Type B pancreatic cell (in vitro differentiated cells): ENCODE measurements around the gene VSTM4. TPM values are rescaled to one million over a fixed set of nuclear protein-coding genes. Genes with fewer than 3 reads are reported as not detected.

Experiments
- DNase-seq: peaks from one replicate; pipeline ENCODE4 v3.0.0; 2021; ENCODE audit warnings: mixed read lengths; ENCODE audit not compliant: unreplicated experiment; ENCODE audit errors: extremely low spot score
- H3K27ac Mint-ChIP-seq: 2 replicates; pipeline ENCODE4 v1.8.0; 2021; ENCODE audit warnings: mild to moderate bottlenecking, mixed read lengths
- H3K27me3 Mint-ChIP-seq: 2 replicates; pipeline ENCODE4 v1.8.0; 2021; ENCODE audit warnings: mixed read lengths
- H3K36me3 Mint-ChIP-seq: 2 replicates; pipeline ENCODE4 v1.8.0; 2021; ENCODE audit warnings: mixed read lengths
- H3K4me1 Mint-ChIP-seq: one replicate; pipeline ENCODE4 v1.8.0; 2021; ENCODE audit warnings: mixed read lengths; ENCODE audit not compliant: unreplicated experiment
- H3K4me3 Mint-ChIP-seq: 2 replicates; pipeline ENCODE4 v1.8.0; 2021; ENCODE audit warnings: mild to moderate bottlenecking, mixed read lengths
- H3K9me3 Mint-ChIP-seq: 2 replicates; pipeline ENCODE4 v1.8.0; 2021; ENCODE audit warnings: mixed read lengths
- CTCF ChIP-seq: fragments of 200-600 bp; sonication (generic); conservative IDR thresholded peaks from 2 replicates; pipeline ENCODE4 v1.5.0; 2021; ENCODE audit warnings: antibody characterized with exemption, mild to moderate bottlenecking
- total RNA-seq: library from RNA; stranded (reverse); gene quantifications from 2 replicates; pipeline ENCODE4 v1.2.1, GENCODE V29; 2021; ENCODE audit warnings: low replicate concordance

The VSTM4 gene
- total RNA-seq, 1 donor from 2014 or later = 2.6 TPM

- Mint-ChIP-seq H3K36me3 (no peaks in the 10 kb centered on the region), H3K27me3 (peaks cover 6% of the 10 kb centered on the region), H3K9me3 (no peaks in the 10 kb centered on the region), H3K27ac (no peak overlapping the region), H3K4me1 (peaks cover 4% of the 10 kb centered on the region), H3K4me3 (no peak overlapping the region)
- DNase-seq = no peak
- no peak for TF ChIP-seq CTCF
These were observed 105.9 kb downstream of the VSTM4 start for GRCh38 chr10:49009199-49009979.

- Mint-ChIP-seq H3K27ac (no peak overlapping the region), H3K36me3 (no peaks in the 10 kb centered on the region), H3K4me3 (no peak overlapping the region), H3K9me3 (no peaks in the 10 kb centered on the region), H3K4me1 (peaks cover 4% of the 10 kb centered on the region), H3K27me3 (peaks cover 6% of the 10 kb centered on the region)
- no peak for TF ChIP-seq CTCF
- no peak for DNase-seq
These were observed 106.7 kb downstream of the VSTM4 start for GRCh38 chr10:49008505-49009198.

- no peaks in the 10 kb centered on the region for H3K36me3 Mint-ChIP-seq
- peaks cover 3% of the 10 kb centered on the region for H3K27me3 Mint-ChIP-seq
- H3K4me3 Mint-ChIP-seq = no peak overlapping the region
- no peaks in the 10 kb centered on the region for H3K9me3 Mint-ChIP-seq
- TF ChIP-seq CTCF = no peak
- H3K4me1 Mint-ChIP-seq = peaks cover 4% of the 10 kb centered on the region
- no peak overlapping the region for H3K27ac Mint-ChIP-seq
- DNase-seq = no peak
These were observed 107.2 kb downstream of the VSTM4 start for GRCh38 chr10:49008091-49008490.

- H3K9me3 Mint-ChIP-seq = no peaks in the 10 kb centered on the region
- no peak overlapping the region for H3K4me3 Mint-ChIP-seq
- no peak overlapping the region for H3K27ac Mint-ChIP-seq
- no peak for TF ChIP-seq CTCF
- H3K27me3 Mint-ChIP-seq = peaks cover 3% of the 10 kb centered on the region
- H3K4me1 Mint-ChIP-seq = peaks cover 4% of the 10 kb centered on the region
- no peaks in the 10 kb centered on the region for H3K36me3 Mint-ChIP-seq
- DNase-seq = no peak
These were observed 108.2 kb downstream of the VSTM4 start for GRCh38 chr10:49007129-49007528.

GRCh38 chr10:49005270-49005669 is 110.1 kb downstream of the VSTM4 start:
- peaks cover 14% of the 10 kb centered on the region for H3K4me1 Mint-ChIP-seq
- no peak for DNase-seq
- H3K4me3 Mint-ChIP-seq = no peak overlapping the region
- H3K27ac Mint-ChIP-seq = no peak overlapping the region
- no peaks in the 10 kb centered on the region for H3K36me3 Mint-ChIP-seq
- peaks cover 4% of the 10 kb centered on the region for H3K27me3 Mint-ChIP-seq
- no peak for TF ChIP-seq CTCF
- no peaks in the 10 kb centered on the region for H3K9me3 Mint-ChIP-seq
